Lower leg skin (tissue), 3 donors: ENCODE measurements around the gene RHBDL3.

Source experiments
- CTCF ChIP-seq, 3 donors: fragments of 450-650 bp; IDR thresholded peaks; one replicate each; pipeline ENCODE4 v1.5.1; 2016; ENCODE audit warnings: antibody characterized with exemption in 3 of 3, mild to moderate bottlenecking in 3 of 3, moderate library complexity in 2 of 3
- POLR2A ChIP-seq, 2 donors: fragments of 450-650 bp; IDR thresholded peaks; one replicate each; pipeline ENCODE4 v1.6.1; 2016 to 2017; ENCODE audit warnings: antibody characterized with exemption in 2 of 2, mild to moderate bottlenecking in 1 of 2, moderate library complexity in 1 of 2

- no peak for TF ChIP-seq CTCF (IDR thresholded peaks at IDR 0.05)
- TF ChIP-seq POLR2A (IDR thresholded peaks at IDR 0.05), result no peak
Measured at GRCh38 chr17:32285746-32286517, 20.3 kb downstream of the RHBDL3 start.
